Caco-2 (cell line): ENCODE measurements around the gene GSG1L. TPM values are rescaled to one million over a fixed set of nuclear protein-coding genes. Genes with fewer than 3 reads are reported as not detected.

Experiments
- BruUV-seq: library from RNA; stranded (reverse); fragments of 400-500 nt; replicated peaks from 2 replicates; lab custom pipeline; 2021; lab: Mats Ljungman, UMichigan
- CTCF ChIA-PET: fragments of 300-600 bp; sonication (Branson Sonifier 250); formaldehyde crosslinking; loops from one replicate; lab custom pipeline; 2022; ENCODE audit warnings: antibody characterized with exemption; lab: Charles Lee
- POLR2A ChIA-PET: fragments of 300-600 bp; sonication (Branson Sonifier 250); formaldehyde crosslinking; loops from one replicate; lab custom pipeline; 2022; ENCODE audit warnings: antibody characterized with exemption; lab: Charles Lee
- DNase-seq, 2 experiments: peaks; one replicate each; pipeline versions ENCODE4 v3.0.0 to v3.0.0-alpha.2; 2020 to 2022
- H3K27me3 ChIP-seq: replicated peaks from 2 replicates; pipeline ENCODE4 v1.6.0; 2011; ENCODE audit warnings: low read length; ENCODE audit not compliant: control insufficient read depth, insufficient read depth
- H3K36me3 ChIP-seq: 2 replicates; pipeline ENCODE4 v1.5.1; 2011; ENCODE audit warnings: low read length; ENCODE audit not compliant: control insufficient read depth, insufficient read depth
- H3K4me1 ChIP-seq: fragments of 250-450 bp; sonication (Bioruptor Pico); 2 replicates; pipeline ENCODE4 v1.5.1; 2020; ENCODE audit warnings: mild to moderate bottlenecking
- H3K4me3 ChIP-seq: 2 replicates; pipeline ENCODE4 v1.5.1; 2011; ENCODE audit warnings: low read depth, mild to moderate bottlenecking, control low read depth, low read length
- H3K9me3 ChIP-seq: fragments of 250-450 bp; sonication (Bioruptor Pico); 2 replicates; pipeline ENCODE4 v1.5.1; 2020; ENCODE audit warnings: mild to moderate bottlenecking, moderate library complexity
- H3K27ac Mint-ChIP-seq: one replicate; pipeline ENCODE4 v1.8.0; 2022; ENCODE audit warnings: mixed read lengths; ENCODE audit not compliant: unreplicated experiment
- H3K27me3 Mint-ChIP-seq: one replicate; pipeline ENCODE4 v1.8.0; 2022; ENCODE audit warnings: mixed read lengths; ENCODE audit not compliant: insufficient read depth, unreplicated experiment
- H3K36me3 Mint-ChIP-seq: one replicate; pipeline ENCODE4 v1.8.0; 2022; ENCODE audit warnings: mild to moderate bottlenecking, mixed read lengths; ENCODE audit not compliant: insufficient read depth, unreplicated experiment
- H3K4me1 Mint-ChIP-seq: one replicate; pipeline ENCODE4 v1.8.0; 2022; ENCODE audit warnings: low read depth, mixed read lengths; ENCODE audit not compliant: unreplicated experiment
- H3K4me3 Mint-ChIP-seq: one replicate; pipeline ENCODE4 v1.8.0; 2022; ENCODE audit warnings: mild to moderate bottlenecking, moderate library complexity, mixed read lengths; ENCODE audit not compliant: unreplicated experiment
- H3K9me3 Mint-ChIP-seq: one replicate; pipeline ENCODE4 v1.8.0; 2022; ENCODE audit warnings: mixed read lengths; ENCODE audit not compliant: unreplicated experiment
- intact Hi-C: fragments of 100-400 bp; cut with micrococcal nuclease; formaldehyde crosslinking; loops from one replicate; pipeline ENCODE4 v1.10.0; 2022; ENCODE audit not compliant: unreplicated experiment
- total RNA-seq: library from RNA; stranded (reverse); gene quantifications from 2 replicates; pipeline ENCODE4 v1.2.3, GENCODE V29; 2022
- TF ChIP-seq, protein P1 (sequence below), 2 experiments: fragments of 200-600 bp in 1 of 2; IDR thresholded peaks; 1 replicate in 1 of 2; 2 replicates in 1 of 2; pipeline versions ENCODE4 v1.5.1 to v1.8.0; 2011 to 2022; ENCODE audit warnings: antibody characterized with exemption in 1 of 2, control low read depth in 1 of 2, inconsistent platforms in 1 of 2, low read depth in 1 of 2, low read length in 1 of 2, mild to moderate bottlenecking in 1 of 2, moderate library complexity in 1 of 2; ENCODE audit not compliant: insufficient read depth in 1 of 2, severe bottlenecking in 1 of 2, unreplicated experiment in 1 of 2

GSG1L gene
- total RNA-seq, 1 experiment from 2014 or later = not detected

DNA sequence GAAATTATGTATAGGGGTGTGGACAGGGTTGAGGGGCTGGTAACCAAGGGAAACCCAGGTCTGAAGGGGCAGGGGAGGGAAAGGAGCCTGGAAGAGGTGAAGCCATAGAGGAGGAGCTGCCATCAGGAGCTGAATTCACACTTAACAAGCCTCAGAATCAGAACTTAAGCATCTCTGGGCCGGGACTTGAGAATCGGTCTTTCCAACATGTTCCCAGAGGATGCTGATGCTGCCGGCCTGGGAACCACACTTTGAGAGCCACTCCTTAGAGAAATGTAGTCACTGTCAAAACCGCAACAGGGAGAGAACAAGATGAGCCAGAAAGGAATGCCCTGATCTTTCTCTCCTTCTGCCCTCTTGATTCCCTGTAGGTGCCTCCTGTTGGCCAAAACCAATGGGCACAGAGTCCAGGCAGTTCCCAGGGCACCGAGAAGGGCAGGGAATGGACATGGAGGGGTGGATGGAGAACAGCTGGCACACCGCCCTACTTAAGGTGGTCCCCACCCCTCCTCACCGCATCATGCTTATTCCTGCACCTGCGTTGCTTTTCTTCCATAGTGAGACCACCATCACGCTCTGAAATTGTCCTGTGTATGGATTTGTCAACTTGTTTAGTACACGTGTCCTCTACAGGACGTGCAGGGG, 88.5 kb downstream of the GSG1L start:
- Mint-ChIP-seq H3K27me3 (peaks cover 10% of the 10 kb centered on the region), H3K36me3 (no peaks in the 10 kb centered on the region), H3K27ac (no peak overlapping the region), H3K4me3 (no peak overlapping the region), H3K4me1 (no peaks in the 10 kb centered on the region), H3K9me3 (no peaks in the 10 kb centered on the region)
- Histone ChIP-seq H3K4me1 (no peaks in the 10 kb centered on the region), H3K9me3 (peaks cover 6% of the 10 kb centered on the region; the same call in 1 of the 2 replicates), H3K4me3 (no peak overlapping the region), H3K36me3 (no peaks in the 10 kb centered on the region), H3K27me3 (no peaks in the 10 kb centered on the region; the same call in 1 of the 2 replicates)
- TF ChIP-seq, protein P1, sequence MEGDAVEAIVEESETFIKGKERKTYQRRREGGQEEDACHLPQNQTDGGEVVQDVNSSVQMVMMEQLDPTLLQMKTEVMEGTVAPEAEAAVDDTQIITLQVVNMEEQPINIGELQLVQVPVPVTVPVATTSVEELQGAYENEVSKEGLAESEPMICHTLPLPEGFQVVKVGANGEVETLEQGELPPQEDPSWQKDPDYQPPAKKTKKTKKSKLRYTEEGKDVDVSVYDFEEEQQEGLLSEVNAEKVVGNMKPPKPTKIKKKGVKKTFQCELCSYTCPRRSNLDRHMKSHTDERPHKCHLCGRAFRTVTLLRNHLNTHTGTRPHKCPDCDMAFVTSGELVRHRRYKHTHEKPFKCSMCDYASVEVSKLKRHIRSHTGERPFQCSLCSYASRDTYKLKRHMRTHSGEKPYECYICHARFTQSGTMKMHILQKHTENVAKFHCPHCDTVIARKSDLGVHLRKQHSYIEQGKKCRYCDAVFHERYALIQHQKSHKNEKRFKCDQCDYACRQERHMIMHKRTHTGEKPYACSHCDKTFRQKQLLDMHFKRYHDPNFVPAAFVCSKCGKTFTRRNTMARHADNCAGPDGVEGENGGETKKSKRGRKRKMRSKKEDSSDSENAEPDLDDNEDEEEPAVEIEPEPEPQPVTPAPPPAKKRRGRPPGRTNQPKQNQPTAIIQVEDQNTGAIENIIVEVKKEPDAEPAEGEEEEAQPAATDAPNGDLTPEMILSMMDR (IDR thresholded peaks at IDR 0.05; ENCODE audit: insufficient read depth in 1 of 2, low read depth in 1 of 2, low read length in 1 of 2, severe bottlenecking in 1 of 2, unreplicated experiment in 1 of 2) = no peak
- intact Hi-C loops = no loop called here
- DNase-seq = no peak
- no TSS peak for BruUV-seq
- CTCF ChIA-PET = no interaction called here
- POLR2A ChIA-PET = no interaction called here

DNA sequence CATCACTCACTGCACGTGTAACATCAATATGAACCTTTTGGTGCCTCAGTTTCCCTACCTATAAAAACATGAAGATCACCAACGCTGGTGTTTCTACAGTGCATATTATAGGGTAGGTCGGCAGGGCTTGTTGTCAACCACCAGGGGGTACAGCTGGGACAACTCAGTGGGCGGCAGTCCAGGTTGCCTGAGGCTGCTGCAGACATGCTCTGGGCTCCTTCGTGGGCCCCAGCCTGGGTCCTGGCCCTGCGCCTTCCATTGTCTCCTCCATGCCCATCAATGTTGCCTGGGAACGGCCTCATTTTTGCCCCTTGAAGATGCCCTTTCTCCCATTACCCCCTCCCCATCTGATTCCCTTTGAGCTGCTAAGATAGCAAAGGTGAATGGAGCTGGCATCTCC, 89.8 kb downstream of the GSG1L start:
- Histone ChIP-seq H3K27me3 (no peaks in the 10 kb centered on the region; the same call in 1 of the 2 replicates), H3K4me1 (no peaks in the 10 kb centered on the region), H3K36me3 (no peaks in the 10 kb centered on the region), H3K4me3 (no peak overlapping the region), H3K9me3 (peaks cover 6% of the 10 kb centered on the region; the same call in 1 of the 2 replicates)
- TF ChIP-seq, protein P1 (IDR thresholded peaks at IDR 0.05; ENCODE audit: insufficient read depth in 1 of 2, low read depth in 1 of 2, low read length in 1 of 2, severe bottlenecking in 1 of 2, unreplicated experiment in 1 of 2) = peak in 1 of 2 experiments; percentile 1
- ChIA-PET POLR2A (no interaction called here), CTCF (interaction anchor here (2.9 kb wide), 1 partner anchor 97 kb away, joined by 23 read pairs; no protein-coding TSS in a partner anchor)
- Mint-ChIP-seq H3K36me3 (no peaks in the 10 kb centered on the region), H3K27ac (no peak overlapping the region), H3K27me3 (peaks cover under 1% of the 10 kb centered on the region), H3K9me3 (no peaks in the 10 kb centered on the region), H3K4me3 (no peak overlapping the region), H3K4me1 (no peaks in the 10 kb centered on the region)
- intact Hi-C loops = no loop called here
- DNase-seq = peak in 1 of 2 experiments; percentile 4
- BruUV-seq = no TSS peak

DNA sequence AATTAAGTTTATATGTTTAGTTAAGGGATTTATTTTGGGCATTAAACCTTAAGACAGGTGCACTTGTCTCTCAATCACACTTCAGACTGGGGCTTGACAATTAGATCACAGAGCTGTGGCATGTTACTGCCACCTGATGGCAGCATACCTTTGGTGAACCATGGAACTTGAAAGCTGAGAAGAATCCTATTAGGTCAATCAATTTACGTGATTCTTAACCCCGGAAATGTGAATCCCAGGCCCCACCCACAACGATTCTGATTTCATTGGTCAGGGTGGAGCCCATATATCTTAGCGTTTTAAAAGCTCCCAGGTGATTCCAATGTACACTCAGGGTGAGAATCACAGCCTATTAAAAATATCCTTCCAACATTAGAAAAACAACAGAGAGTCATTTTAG, 91.0 kb downstream of the GSG1L start:
- H3K4me1 ChIP-seq = no peaks in the 10 kb centered on the region
- ChIA-PET POLR2A (no interaction called here), CTCF (interaction anchor here (0.8 to 2.9 kb wide), 5 partner anchors 17 to 245 kb away, joined by 3 to 23 read pairs (median 4); no protein-coding TSS in a partner anchor)
- H3K36me3 ChIP-seq = no peaks in the 10 kb centered on the region
- intact Hi-C loops = loop anchor here (1.0 kb wide), 1 partner anchor 98 kb away; no protein-coding TSS in a partner anchor
- no TSS peak for BruUV-seq
- H3K27me3 Mint-ChIP-seq = no peaks in the 10 kb centered on the region
- TF ChIP-seq, protein P1 (IDR thresholded peaks at IDR 0.05; ENCODE audit: insufficient read depth in 1 of 2, low read depth in 1 of 2, low read length in 1 of 2, severe bottlenecking in 1 of 2, unreplicated experiment in 1 of 2) = peak; percentile 45 to 68
- H3K9me3 ChIP-seq = peaks cover 6% of the 10 kb centered on the region; the same call in 1 of the 2 replicates
- no peak overlapping the region for H3K4me3 ChIP-seq
- no peaks in the 10 kb centered on the region for H3K9me3 Mint-ChIP-seq
- no peaks in the 10 kb centered on the region for H3K4me1 Mint-ChIP-seq
- no peaks in the 10 kb centered on the region; the same call in 1 of the 2 replicates for H3K27me3 ChIP-seq
- no peak overlapping the region for H3K4me3 Mint-ChIP-seq
- peak; percentile 38 to 40 for DNase-seq
- no peak overlapping the region for H3K27ac Mint-ChIP-seq
- H3K36me3 Mint-ChIP-seq = no peaks in the 10 kb centered on the region
